B cell (primary cell): ENCODE results near the gene ENG. TPM values are rescaled to one million over a fixed set of nuclear protein-coding genes. Genes with fewer than 3 reads are reported as not detected.
A peak's percentile ranks its signal among the peaks of the same experiment; 100 is the strongest.

Experiments
- ATAC-seq: fragments of 200-7000 bp; cut with Tn5 transposase; one replicate; pipeline ENCODE4 v1.10.0; 2021; ENCODE audit warnings: low read depth, mild to moderate bottlenecking, moderate number of reproducible peaks, moderate library complexity
- CTCF ChIA-PET: fragments of 350-600 bp; sonication (Branson Sonifier 250); formaldehyde crosslinking; loops from one replicate; lab custom pipeline; 2021; ENCODE audit warnings: antibody characterized with exemption, inconsistent platforms; lab: Charles Lee
- POLR2A ChIA-PET: fragments of 350-600 bp; sonication (Branson Sonifier 250); formaldehyde crosslinking; loops from one replicate; lab custom pipeline; 2021; ENCODE audit warnings: antibody characterized with exemption; lab: Charles Lee
- DNase-seq: peaks from one replicate; pipeline ENCODE4 v3.0.0; 2013
- H2AFZ ChIP-seq: 2 replicates; pipeline ENCODE4 v1.6.1; 2012; ENCODE audit warnings: mild to moderate bottlenecking, low read depth, low read length; ENCODE audit not compliant: insufficient read depth, poor library complexity, severe bottlenecking
- H3K27ac ChIP-seq, 2 donors: 1 replicate in 1 of 2; 2 replicates in 1 of 2; pipeline ENCODE4 v1.5.1; 2012 to 2013; ENCODE audit warnings: low read length in 2 of 2, mild to moderate bottlenecking in 2 of 2, moderate library complexity in 1 of 2
- H3K27me3 ChIP-seq, 4 experiments: fragments of 200-600 bp in 1 of 4; sonication (generic) in 1 of 4; replicated peaks in 1 of 4; 1 replicate in 2 of 4; 2 replicates in 2 of 4; pipeline versions ENCODE4 v1.6.1 to v1.7.0; 2013 to 2016; ENCODE audit warnings: low read length in 3 of 4, mild to moderate bottlenecking in 2 of 4, mixed read lengths in 1 of 4, moderate library complexity in 1 of 4; ENCODE audit not compliant: insufficient read depth in 4 of 4, control insufficient read depth in 3 of 4; ENCODE audit errors: control extremely low read depth in 1 of 4
- H3K36me3 ChIP-seq, 2 experiments: replicated peaks in 1 of 2; 1 replicate in 1 of 2; 2 replicates in 1 of 2; pipeline versions ENCODE4 v1.6.1 to v1.7.1; 2013; ENCODE audit warnings: low read length in 1 of 2; ENCODE audit not compliant: insufficient read depth in 2 of 2, control insufficient read depth in 1 of 2; ENCODE audit errors: control extremely low read depth in 1 of 2, extremely low read depth in 1 of 2
- H3K4me1 ChIP-seq, 2 donors: fragments of 200-600 bp in 1 of 2; sonication (generic) in 1 of 2; 1 replicate in 1 of 2; 2 replicates in 1 of 2; pipeline versions ENCODE4 v1.5.1 to v1.6.1; 2013 to 2017; ENCODE audit warnings: low read length in 2 of 2; ENCODE audit not compliant: control insufficient read depth in 2 of 2, insufficient read depth in 2 of 2
- H3K4me2 ChIP-seq: replicated peaks from 2 replicates; pipeline ENCODE3; 2012; ENCODE audit warnings: mild to moderate bottlenecking, low read depth, low read length; ENCODE audit not compliant: poor library complexity, severe bottlenecking
- H3K4me3 ChIP-seq, 5 experiments: fragments of 200-600 bp in 1 of 5; sonication (generic) in 1 of 5; 1 replicate in 3 of 5; 2 replicates in 2 of 5; pipeline versions ENCODE4 v1.5.1 to v1.7.0; 2011 to 2016; ENCODE audit warnings: low read length in 4 of 5, mild to moderate bottlenecking in 4 of 5, low read depth in 2 of 5, control low read depth in 1 of 5, moderate library complexity in 1 of 5; ENCODE audit not compliant: insufficient read depth in 1 of 5; ENCODE audit errors: control extremely low read depth in 1 of 5, extremely low read depth in 1 of 5
- H3K79me2 ChIP-seq: fragments of 200-600 bp; sonication (generic); one replicate; pipeline ENCODE4 v1.6.0; 2016; ENCODE audit warnings: low read length; ENCODE audit not compliant: control insufficient read depth, insufficient read depth
- H3K9ac ChIP-seq: fragments of 200-600 bp; sonication (generic); 2 replicates; pipeline ENCODE4 v1.6.1; 2017; ENCODE audit warnings: mild to moderate bottlenecking, low read length, moderate library complexity
- H3K9me3 ChIP-seq, 3 donors: one replicate each; pipeline versions ENCODE4 v1.6.1 to v1.7.1; 2013; ENCODE audit warnings: low read length in 2 of 3; ENCODE audit not compliant: control insufficient read depth in 2 of 3, insufficient read depth in 1 of 3; ENCODE audit errors: control extremely low read depth in 1 of 3
- H4K20me1 ChIP-seq: 2 replicates; pipeline ENCODE4 v1.6.0; 2012; ENCODE audit warnings: mild to moderate bottlenecking, low read length; ENCODE audit not compliant: insufficient read depth, control insufficient read depth, poor library complexity, severe bottlenecking
- H3K27ac Mint-ChIP-seq: one replicate; pipeline ENCODE4 v1.8.0; 2021; ENCODE audit warnings: mixed read lengths
- H3K27me3 Mint-ChIP-seq: one replicate; pipeline ENCODE4 v1.8.0; 2021; ENCODE audit warnings: mixed read lengths
- H3K4me1 Mint-ChIP-seq: one replicate; pipeline ENCODE4 v1.8.0; 2021; ENCODE audit warnings: mixed read lengths
- H3K4me3 Mint-ChIP-seq: one replicate; pipeline ENCODE4 v1.8.0; 2021; ENCODE audit warnings: mixed read lengths
- H3K9me3 Mint-ChIP-seq: one replicate; pipeline ENCODE4 v1.8.0; 2022; ENCODE audit warnings: mixed read lengths; ENCODE audit not compliant: insufficient read depth
- EZH2 ChIP-seq: IDR thresholded peaks from 2 replicates; pipeline ENCODE4 v1.6.1; 2012; ENCODE audit warnings: borderline replicate concordance, low read depth, mild to moderate bottlenecking, moderate library complexity, low read length; ENCODE audit not compliant: insufficient read depth, poor library complexity, severe bottlenecking
- WGBS: methylation state at CpG from one replicate; pipeline ENCODE4 v1.1.5; 2013; ENCODE audit warnings: missing lambda C conversion rate; ENCODE audit not compliant: insufficient coverage; 5-methylcytosine and 5-hydroxymethylcytosine counted together
- intact Hi-C: fragments of 100-400 bp; cut with micrococcal nuclease; formaldehyde crosslinking; loops from one replicate; pipeline ENCODE4 v1.10.0; 2022
- polyA plus RNA-seq: library from polyadenylated mRNA; depleted of rRNA; stranded (reverse); fragments of >200 nt; gene quantifications from 2 replicates; pipeline ENCODE4 v1.2.3, GENCODE V29; 2012
- total RNA-seq, 2 donors: library from RNA; stranded (reverse); fragments of 120-200 nt in 1 of 2; gene quantifications; 1 replicate in 1 of 2; 2 replicates in 1 of 2; pipeline versions ENCODE4 v1.2.3 to v1.2.4, GENCODE V29; 2013 to 2022
- TF ChIP-seq, protein P1 (sequence below): fragments of 200-600 bp; IDR thresholded peaks from one replicate; pipeline ENCODE4 v1.8.0; 2022; ENCODE audit warnings: antibody characterized with exemption, mild to moderate bottlenecking

ENG gene
- total and polyA plus RNA-seq, 2 donors (not counting 1 experiment from before 2014, with no cell fraction given), result 5.4 to 12.6 TPM

DNA sequence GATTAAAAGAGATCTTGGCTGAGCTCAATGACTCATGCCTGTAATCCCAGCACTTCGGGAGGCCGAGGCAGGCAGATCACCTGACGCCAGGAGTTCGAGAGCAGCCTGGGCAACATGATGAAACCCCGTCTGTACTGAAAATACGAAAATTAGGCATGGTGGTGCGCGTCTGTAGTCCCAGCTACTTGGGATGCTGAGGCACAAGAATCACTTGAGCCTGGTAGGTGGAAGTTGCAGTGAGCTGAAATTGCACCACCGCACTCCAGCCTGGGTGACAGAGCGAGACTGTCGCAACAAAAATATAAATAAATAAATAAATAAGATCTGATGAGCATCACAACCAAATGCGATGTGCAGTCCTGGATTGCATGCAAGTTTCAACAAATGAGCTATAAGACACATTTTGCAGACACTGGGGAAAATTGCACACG lies 8.7 kb upstream of the ENG start:
- intact Hi-C loops, result loop anchor here (2.0 kb wide), 1 partner anchor 42 kb away; no protein-coding TSS in a partner anchor
- peak overlapping the region; percentile 99 for H3K27ac Mint-ChIP-seq
- Histone ChIP-seq H3K4me3 (no peak overlapping the region), H2AFZ (peak overlapping the region; percentile 69), H3K4me1 (peaks cover 50 to 69% of the 10 kb centered on the region in 2 donors), H3K36me3 (no peaks in the 10 kb centered on the region), H3K27me3 (no peaks in the 10 kb centered on the region), H3K27ac (peak overlapping the region; percentile 90 to 92), H3K9ac (no peak overlapping the region), H3K4me2 (no peak overlapping the region), H3K9me3 (no peaks in the 10 kb centered on the region), H4K20me1 (no peaks in the 10 kb centered on the region), H3K79me2 (no peaks in the 10 kb centered on the region)
- H3K27me3 Mint-ChIP-seq, result no peaks in the 10 kb centered on the region
- WGBS, result 90% methylated on average over 9 of the region's 13 CpGs
- no peak for ATAC-seq
- peaks cover 57% of the 10 kb centered on the region for H3K4me1 Mint-ChIP-seq
- ChIA-PET POLR2A (interaction anchor here (1.4 to 1.7 kb wide), 4 partner anchors 9 to 128 kb away, joined by 5 to 8 read pairs (median 6); partner anchors contain the start of genes CDK9, ENG, ST6GALNAC4 and TOR2A), CTCF (interaction anchor here (1.1 to 13.7 kb wide), 5 partner anchors 10 to 128 kb away, joined by 3 to 237 read pairs (median 3); partner anchors contain the start of genes CDK9, ST6GALNAC4 and TOR2A)
- no peak for DNase-seq
- TF ChIP-seq, protein P1, sequence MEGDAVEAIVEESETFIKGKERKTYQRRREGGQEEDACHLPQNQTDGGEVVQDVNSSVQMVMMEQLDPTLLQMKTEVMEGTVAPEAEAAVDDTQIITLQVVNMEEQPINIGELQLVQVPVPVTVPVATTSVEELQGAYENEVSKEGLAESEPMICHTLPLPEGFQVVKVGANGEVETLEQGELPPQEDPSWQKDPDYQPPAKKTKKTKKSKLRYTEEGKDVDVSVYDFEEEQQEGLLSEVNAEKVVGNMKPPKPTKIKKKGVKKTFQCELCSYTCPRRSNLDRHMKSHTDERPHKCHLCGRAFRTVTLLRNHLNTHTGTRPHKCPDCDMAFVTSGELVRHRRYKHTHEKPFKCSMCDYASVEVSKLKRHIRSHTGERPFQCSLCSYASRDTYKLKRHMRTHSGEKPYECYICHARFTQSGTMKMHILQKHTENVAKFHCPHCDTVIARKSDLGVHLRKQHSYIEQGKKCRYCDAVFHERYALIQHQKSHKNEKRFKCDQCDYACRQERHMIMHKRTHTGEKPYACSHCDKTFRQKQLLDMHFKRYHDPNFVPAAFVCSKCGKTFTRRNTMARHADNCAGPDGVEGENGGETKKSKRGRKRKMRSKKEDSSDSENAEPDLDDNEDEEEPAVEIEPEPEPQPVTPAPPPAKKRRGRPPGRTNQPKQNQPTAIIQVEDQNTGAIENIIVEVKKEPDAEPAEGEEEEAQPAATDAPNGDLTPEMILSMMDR, result no peak
- no peak for TF ChIP-seq EZH2
- no peaks in the 10 kb centered on the region for H3K9me3 Mint-ChIP-seq
- H3K4me3 Mint-ChIP-seq, result peak overlapping the region; percentile 78
